GM12865 (cell line): Measurements from ENCODE around the gene FAM20B.

Source experiments
- DNase-seq: peaks from one replicate; pipeline ENCODE4 v3.0.0; 2010; ENCODE audit warnings: low read depth
- H3K4me3 ChIP-seq: 2 replicates; pipeline ENCODE4 v1.5.1; 2011; ENCODE audit warnings: mild to moderate bottlenecking, low read depth, low read length, control low read depth
- TF ChIP-seq, protein P1 (sequence below): IDR thresholded peaks from 2 replicates; pipeline ENCODE4 v1.5.1; 2011; ENCODE audit warnings: low read length, control low read depth, low read depth, inconsistent platforms; ENCODE audit not compliant: insufficient read depth; ENCODE audit errors: missing control alignments

FAM20B gene

DNA sequence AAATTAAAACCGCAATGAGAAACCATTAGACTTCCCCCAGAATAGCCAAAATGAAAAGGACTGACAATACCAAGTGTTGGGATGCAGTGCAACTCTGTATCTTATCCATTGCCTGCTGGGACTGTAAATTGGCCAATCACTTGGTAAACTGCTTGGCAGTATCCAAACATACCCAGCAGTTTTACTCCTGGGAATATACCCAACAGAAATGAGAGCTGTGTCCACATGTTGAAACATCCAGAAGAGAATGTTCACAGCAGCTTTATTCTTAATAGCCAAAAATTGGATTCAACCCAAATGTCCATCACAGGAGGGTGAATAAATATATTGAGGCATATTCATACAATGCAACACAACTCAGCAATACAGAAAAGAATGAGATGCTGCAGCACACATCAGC is 13.7 kb upstream of the FAM20B start:
- H3K4me3 ChIP-seq, result no peak overlapping the region
- TF ChIP-seq, protein P1, sequence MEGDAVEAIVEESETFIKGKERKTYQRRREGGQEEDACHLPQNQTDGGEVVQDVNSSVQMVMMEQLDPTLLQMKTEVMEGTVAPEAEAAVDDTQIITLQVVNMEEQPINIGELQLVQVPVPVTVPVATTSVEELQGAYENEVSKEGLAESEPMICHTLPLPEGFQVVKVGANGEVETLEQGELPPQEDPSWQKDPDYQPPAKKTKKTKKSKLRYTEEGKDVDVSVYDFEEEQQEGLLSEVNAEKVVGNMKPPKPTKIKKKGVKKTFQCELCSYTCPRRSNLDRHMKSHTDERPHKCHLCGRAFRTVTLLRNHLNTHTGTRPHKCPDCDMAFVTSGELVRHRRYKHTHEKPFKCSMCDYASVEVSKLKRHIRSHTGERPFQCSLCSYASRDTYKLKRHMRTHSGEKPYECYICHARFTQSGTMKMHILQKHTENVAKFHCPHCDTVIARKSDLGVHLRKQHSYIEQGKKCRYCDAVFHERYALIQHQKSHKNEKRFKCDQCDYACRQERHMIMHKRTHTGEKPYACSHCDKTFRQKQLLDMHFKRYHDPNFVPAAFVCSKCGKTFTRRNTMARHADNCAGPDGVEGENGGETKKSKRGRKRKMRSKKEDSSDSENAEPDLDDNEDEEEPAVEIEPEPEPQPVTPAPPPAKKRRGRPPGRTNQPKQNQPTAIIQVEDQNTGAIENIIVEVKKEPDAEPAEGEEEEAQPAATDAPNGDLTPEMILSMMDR, result no peak

DNA sequence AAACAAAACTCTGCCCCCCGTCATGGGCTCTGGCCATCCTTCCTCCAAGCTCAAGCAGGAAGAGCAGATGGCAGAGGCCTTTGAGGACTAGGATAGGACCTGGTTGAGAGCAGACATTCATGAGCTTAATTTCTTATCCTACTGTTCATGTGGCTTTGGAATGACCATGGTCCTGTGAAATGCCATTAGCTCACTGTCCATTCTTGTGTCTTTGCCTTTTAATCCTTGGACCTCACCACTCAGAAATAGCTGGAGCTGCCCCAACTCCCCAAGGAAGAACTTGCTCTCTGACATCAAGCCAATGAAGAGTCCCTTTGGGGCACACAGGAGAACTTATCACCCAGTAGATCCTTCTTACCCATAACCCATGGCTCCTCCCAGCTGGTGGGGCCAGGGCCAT is 11.6 kb upstream of the FAM20B start:
- TF ChIP-seq, protein P1, result no peak
- no peak for DNase-seq
- no peak overlapping the region for H3K4me3 ChIP-seq

More for the DNA sequence above, 13.7 kb upstream of the FAM20B start:
- DNase-seq, result no peak

DNA sequence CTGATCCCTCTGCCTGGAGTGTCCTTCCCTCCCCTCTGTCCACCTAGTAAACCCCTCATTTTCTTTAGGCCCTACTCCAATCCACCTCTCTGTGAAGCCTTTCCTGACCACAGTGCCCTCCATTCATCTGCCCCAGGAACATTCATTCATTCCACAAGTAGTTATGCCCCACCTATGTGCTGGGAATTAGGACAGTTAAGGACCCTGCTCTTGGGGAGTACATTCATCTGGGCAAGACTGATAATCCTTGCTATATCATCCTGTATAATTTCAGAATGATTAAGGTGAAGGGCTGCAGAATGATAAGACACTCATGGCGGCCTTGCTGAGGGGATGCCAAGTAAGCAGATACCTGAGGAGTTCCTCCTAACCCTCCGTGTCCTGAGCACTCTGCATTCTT is 10.3 kb upstream of the FAM20B start:
- TF ChIP-seq, protein P1, result no peak
- H3K4me3 ChIP-seq, result no peak overlapping the region
- no peak for DNase-seq

DNA sequence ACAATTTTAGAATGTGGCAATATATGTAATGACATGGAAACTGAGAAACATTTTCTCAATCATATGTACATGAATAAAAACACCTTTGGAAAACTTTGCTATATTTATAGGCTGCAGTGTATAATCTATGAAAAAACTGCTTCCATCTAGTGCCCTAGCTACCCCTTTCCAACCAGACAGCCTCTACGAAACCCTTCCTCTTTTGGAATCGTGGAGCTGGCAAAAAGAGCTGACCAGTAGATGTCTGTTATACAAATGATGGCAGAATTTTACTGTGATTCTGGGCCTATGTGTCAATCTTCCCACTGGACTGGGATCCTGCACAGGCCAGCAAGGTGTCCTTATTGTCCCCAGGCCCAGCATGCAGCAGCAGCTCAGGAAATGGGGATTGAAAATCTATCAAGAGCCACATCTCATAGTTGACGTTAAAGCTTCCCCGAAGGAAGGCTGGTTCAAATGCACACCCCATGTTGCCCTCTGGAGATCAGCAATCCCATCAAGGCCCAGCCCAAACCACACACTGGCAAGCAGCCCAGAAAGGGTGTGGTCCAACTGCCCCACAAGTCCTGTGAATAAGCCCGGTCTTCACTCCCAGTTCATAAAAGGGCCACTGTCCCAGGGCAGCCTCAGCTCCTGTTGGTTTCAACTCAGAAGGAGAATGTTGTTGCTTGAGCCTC is 8.8 kb upstream of the FAM20B start:
- DNase-seq, result no peak
- no peak overlapping the region for H3K4me3 ChIP-seq
- TF ChIP-seq, protein P1, result no peak

DNA sequence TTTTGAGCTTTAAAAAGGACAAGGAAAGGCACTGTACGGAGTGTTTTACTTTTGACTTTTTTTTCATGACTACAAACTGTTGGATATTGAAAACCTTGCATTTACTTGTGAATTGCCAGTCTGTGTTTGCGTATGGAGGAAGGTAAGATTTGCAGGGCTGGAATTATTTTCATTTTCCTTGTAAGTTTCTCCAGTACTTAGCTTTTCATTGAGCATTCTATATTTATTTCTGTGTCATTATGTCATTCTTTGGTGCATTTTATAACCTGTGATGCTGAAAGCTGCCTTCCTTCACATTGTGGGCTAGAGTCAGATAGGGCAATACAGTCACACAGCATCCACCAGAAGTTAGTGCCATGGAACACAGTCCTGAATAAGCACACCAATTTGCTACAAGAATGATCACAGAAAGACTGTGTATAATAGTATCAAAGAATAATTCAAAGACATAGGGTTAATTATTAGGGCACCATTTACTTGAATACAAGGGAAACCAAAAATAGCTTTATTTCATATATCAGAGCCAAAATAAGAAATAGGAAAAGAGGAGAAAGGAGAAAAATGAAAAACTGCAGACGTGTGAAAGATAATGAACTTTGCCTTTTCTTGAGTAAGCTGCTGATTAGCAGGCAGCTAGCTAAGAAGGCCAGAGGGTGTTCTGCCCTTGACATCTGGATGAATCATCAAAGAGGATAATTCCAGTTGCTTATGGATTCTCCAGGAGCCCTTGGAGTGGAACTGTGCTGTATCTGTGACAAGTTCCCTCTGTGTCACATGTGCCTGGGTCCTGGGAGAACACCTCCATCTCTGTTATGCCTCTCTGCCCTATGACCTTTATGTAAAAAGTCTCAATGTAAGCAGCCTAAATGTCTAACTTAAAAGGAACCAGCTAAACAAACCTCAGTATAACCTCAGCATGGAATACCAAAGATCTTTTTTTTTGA is 8.0 kb upstream of the FAM20B start:
- no peak for DNase-seq
- no peak overlapping the region for H3K4me3 ChIP-seq
- TF ChIP-seq, protein P1, result no peak

DNA sequence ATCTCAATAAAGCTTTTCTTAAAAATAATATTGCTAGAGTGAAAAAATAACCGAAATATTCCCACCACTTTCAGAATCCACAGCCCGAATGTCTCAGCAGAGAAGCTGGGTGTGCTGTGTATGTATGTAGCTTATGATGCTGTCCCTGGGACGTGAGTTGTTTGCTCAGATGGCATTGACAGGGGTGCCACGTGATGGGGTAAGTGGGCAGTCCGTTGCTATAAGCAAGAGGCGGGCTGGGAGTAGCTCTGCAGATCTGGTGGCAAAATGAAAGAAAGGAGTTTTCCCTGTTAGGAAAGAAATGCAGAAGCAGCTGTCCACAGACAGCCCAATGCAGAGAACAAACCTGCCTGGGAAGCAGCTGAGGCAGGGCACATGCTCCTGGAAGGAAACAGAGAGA is 3.8 kb upstream of the FAM20B start:
- DNase-seq, result no peak
- H3K4me3 ChIP-seq, result no peak overlapping the region
- TF ChIP-seq, protein P1, result no peak
